ENCODE results near the gene FYN.

The FYN gene

GRCh38 chr6:111766201-111766857 is 106.9 kb downstream of the FYN start:
- DNase-seq = no peak

GRCh38 chr6:111765763-111766162 is 107.5 kb downstream of the FYN start:
- no peak for DNase-seq

GRCh38 chr6:111764238-111765175 is 108.7 kb downstream of the FYN start:
- DNase-seq = peak; percentile 78

- DNase-seq = no peak
Measured at GRCh38 chr6:111763381-111763780, 109.9 kb downstream of the FYN start.

GRCh38 chr6:111761783-111762312 is 111.4 kb downstream of the FYN start:
- DNase-seq = no peak

GRCh38 chr6:111761212-111761611 is 112.0 kb downstream of the FYN start:
- DNase-seq = no peak

- DNase-seq = peak; percentile 84
Measured at GRCh38 chr6:111759836-111760785, 113.1 kb downstream of the FYN start.

- no peak for DNase-seq
Measured at GRCh38 chr6:111759331-111759835, 113.9 kb downstream of the FYN start.

GRCh38 chr6:111758608-111759329 is 114.5 kb downstream of the FYN start:
- DNase-seq = peak; percentile 63

- DNase-seq = peak; percentile 70
Measured at GRCh38 chr6:111757342-111757741, 115.9 kb downstream of the FYN start.

- no peak for DNase-seq
Measured at GRCh38 chr6:111754423-111754822, 118.8 kb downstream of the FYN start.

- DNase-seq = peak; percentile 56
Measured at GRCh38 chr6:111753573-111753972, 119.7 kb downstream of the FYN start.

GRCh38 chr6:111752476-111752875 is 120.8 kb downstream of the FYN start:
- no peak for DNase-seq

- DNase-seq = peak; percentile 87
Measured at GRCh38 chr6:111750753-111751673, 122.2 kb downstream of the FYN start.

- DNase-seq = no peak
Measured at GRCh38 chr6:111750153-111750552, 123.1 kb downstream of the FYN start.

GRCh38 chr6:111748231-111748647 is 125.0 kb downstream of the FYN start:
- no peak for DNase-seq

- no peak for DNase-seq
Measured at GRCh38 chr6:111747829-111748228, 125.4 kb downstream of the FYN start.

GRCh38 chr6:111747396-111747795 is 125.9 kb downstream of the FYN start:
- DNase-seq = peak; percentile 55

- no peak for DNase-seq
Measured at GRCh38 chr6:111746983-111747382, 126.3 kb downstream of the FYN start.

GRCh38 chr6:111745636-111746035 is 127.6 kb downstream of the FYN start:
- DNase-seq = no peak

GRCh38 chr6:111745186-111745585 is 128.1 kb downstream of the FYN start:
- DNase-seq = no peak

Measured in CD4-positive, alpha-beta T cell treated with Interleukin-10 for 1 hour (primary cell).